HepG2 (cell line): ENCODE measurements around the gene SLC11A1. TPM values are rescaled to one million over a fixed set of nuclear protein-coding genes. Genes with fewer than 3 reads are reported as not detected.

ENCODE experiments used
- CBX1 ChIP-seq: IDR thresholded peaks from one replicate; pipeline ENCODE4 v1.6.1; 2016; ENCODE audit warnings: antibody characterized with exemption, low read depth
- HNF1A ChIP-seq, 2 experiments: sonication (generic) in 1 of 2; formaldehyde crosslinking in 1 of 2; IDR thresholded peaks; 2 replicates each; pipeline versions ENCODE4 v1.4.0 to v1.6.1; 2016 to 2020; ENCODE audit warnings: borderline replicate concordance in 1 of 2, low read depth in 1 of 2, mild to moderate bottlenecking in 1 of 2, missing genetic modification reagents in 1 of 2
- MIER2 ChIP-seq: IDR thresholded peaks from 2 replicates; pipeline ENCODE4 v1.6.1; 2016; ENCODE audit warnings: missing biosample characterization, missing genetic modification reagents
- MZF1 ChIP-seq: sonication (generic); formaldehyde crosslinking; IDR thresholded peaks from 2 replicates; pipeline ENCODE4 v1.8.1; 2023; ENCODE audit warnings: mild to moderate bottlenecking, missing genetic modification reagents, borderline replicate concordance
- PAWR ChIP-seq: sonication (generic); formaldehyde crosslinking; IDR thresholded peaks from 2 replicates; pipeline ENCODE4 v1.4.0; 2020; ENCODE audit warnings: missing genetic modification reagents, mild to moderate bottlenecking, borderline replicate concordance
- RNF219 ChIP-seq: sonication (generic); formaldehyde crosslinking; IDR thresholded peaks from 2 replicates; pipeline ENCODE4 v1.5.0; 2020; ENCODE audit warnings: mild to moderate bottlenecking, missing genetic modification reagents
- TEAD2 ChIP-seq: sonication (generic); formaldehyde crosslinking; IDR thresholded peaks from 2 replicates; pipeline ENCODE4 v1.9.0; 2021; ENCODE audit warnings: missing genetic modification reagents
- ZFP90 ChIP-seq: sonication (generic); formaldehyde crosslinking; IDR thresholded peaks from 2 replicates; pipeline ENCODE4 v1.8.0; 2022; ENCODE audit warnings: missing genetic modification reagents, mild to moderate bottlenecking, inconsistent platforms, borderline replicate concordance
- ZNF317 ChIP-seq: sonication (generic); formaldehyde crosslinking; IDR thresholded peaks from 2 replicates; pipeline ENCODE4 v1.5.0; 2020; ENCODE audit warnings: mild to moderate bottlenecking, missing genetic modification reagents
- ZNF720 ChIP-seq: sonication (generic); formaldehyde crosslinking; IDR thresholded peaks from 2 replicates; pipeline ENCODE4 v1.4.0; 2020; ENCODE audit warnings: missing genetic modification reagents
- ZNF792 ChIP-seq: IDR thresholded peaks from 2 replicates; pipeline ENCODE4 v1.6.1; 2016
- ZNF841 ChIP-seq: sonication (generic); formaldehyde crosslinking; IDR thresholded peaks from 2 replicates; pipeline ENCODE4 v1.8.1; 2023; ENCODE audit warnings: missing genetic modification reagents, borderline replicate concordance
- ZSCAN31 ChIP-seq: sonication (generic); formaldehyde crosslinking; IDR thresholded peaks from 2 replicates; pipeline ENCODE4 v1.5.0; 2020; ENCODE audit warnings: low read depth, mild to moderate bottlenecking, missing genetic modification reagents
- polyA plus RNA-seq, 8 experiments: library from polyadenylated mRNA; depleted of rRNA in 3 of 8; stranded (reverse) in 7 of 8; unstranded in 1 of 8; fragments of >200 nt; fragmentation: Illumina TruSeq in 4 of 8; extraction: Trizol in 4 of 8; gene quantifications; 2 replicates each; pipeline versions ENCODE4 v1.2.1 to v1.2.3, GENCODE V29; 2011 to 2016; ENCODE audit warnings: low read depth in 4 of 8, missing spikeins in 1 of 8, mixed read lengths in 1 of 8; ENCODE audit not compliant: insufficient read depth in 1 of 8
- total RNA-seq, 5 experiments: library from RNA; depleted of rRNA; stranded (reverse); fragments of >200 nt; fragmentation: Illumina TruSeq; extraction: Trizol; gene quantifications; 2 replicates each; pipeline ENCODE4 v1.2.3, GENCODE V29; 2016; ENCODE audit warnings: low read depth in 1 of 5
- TF ChIP-seq, protein P1 (sequence below): IDR thresholded peaks from 2 replicates; pipeline ENCODE4 v1.6.1; 2016
- TF ChIP-seq, protein P2 (sequence below): sonication (generic); formaldehyde crosslinking; IDR thresholded peaks from 2 replicates; pipeline ENCODE4 v1.5.1; 2020; ENCODE audit warnings: mild to moderate bottlenecking, missing genetic modification reagents, moderate library complexity

The SLC11A1 gene
- total and polyA plus RNA-seq, 2 of the 13 experiments (the other 11 are each of a cell fraction or from before 2014, with no cell fraction given): 0.33 to 2.3 TPM

- no peak for TF ChIP-seq ZNF841 (CRISPR knock-in tag)
- peak; percentile 9; the same call in 1 of the 2 replicates for TF ChIP-seq HNF1A (IDR thresholded peaks at IDR 0.05; ENCODE audit: low read depth)
- TF ChIP-seq HNF1A (CRISPR knock-in tag; IDR thresholded peaks at IDR 0.05; ENCODE audit: borderline replicate concordance): no peak
- TF ChIP-seq PAWR (CRISPR knock-in tag): no peak
- peak; percentile 50; the same call in 1 of the 2 replicates for TF ChIP-seq ZNF317
- TF ChIP-seq, protein P1, sequence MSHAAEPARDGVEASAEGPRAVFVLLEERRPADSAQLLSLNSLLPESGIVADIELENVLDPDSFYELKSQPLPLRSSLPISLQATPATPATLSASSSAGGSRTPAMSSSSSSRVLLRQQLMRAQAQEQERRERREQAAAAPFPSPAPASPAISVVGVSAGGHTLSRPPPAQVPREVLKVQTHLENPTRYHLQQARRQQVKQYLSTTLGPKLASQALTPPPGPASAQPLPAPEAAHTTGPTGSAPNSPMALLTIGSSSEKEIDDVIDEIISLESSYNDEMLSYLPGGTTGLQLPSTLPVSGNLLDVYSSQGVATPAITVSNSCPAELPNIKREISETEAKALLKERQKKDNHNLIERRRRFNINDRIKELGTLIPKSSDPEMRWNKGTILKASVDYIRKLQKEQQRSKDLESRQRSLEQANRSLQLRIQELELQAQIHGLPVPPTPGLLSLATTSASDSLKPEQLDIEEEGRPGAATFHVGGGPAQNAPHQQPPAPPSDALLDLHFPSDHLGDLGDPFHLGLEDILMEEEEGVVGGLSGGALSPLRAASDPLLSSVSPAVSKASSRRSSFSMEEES (CRISPR knock-in tag): no peak
- TF ChIP-seq ZNF720 (CRISPR knock-in tag): no peak
- TF ChIP-seq RNF219: no peak
- TF ChIP-seq MIER2 (CRISPR knock-in tag): 0 out of 2 replicates have a peak, but pooled peaks have one; percentile 33
- peak; percentile 64; the same call in 1 of the 2 replicates for TF ChIP-seq ZSCAN31 (CRISPR knock-in tag)
- no peak for TF ChIP-seq CBX1
- no peak for TF ChIP-seq TEAD2 (CRISPR knock-in tag)
- TF ChIP-seq MZF1 (CRISPR knock-in tag): no peak
- peak; percentile 53 for TF ChIP-seq ZNF792 (CRISPR knock-in tag)
- peak; percentile 84 for TF ChIP-seq ZFP90 (CRISPR knock-in tag)
- TF ChIP-seq, protein P2, sequence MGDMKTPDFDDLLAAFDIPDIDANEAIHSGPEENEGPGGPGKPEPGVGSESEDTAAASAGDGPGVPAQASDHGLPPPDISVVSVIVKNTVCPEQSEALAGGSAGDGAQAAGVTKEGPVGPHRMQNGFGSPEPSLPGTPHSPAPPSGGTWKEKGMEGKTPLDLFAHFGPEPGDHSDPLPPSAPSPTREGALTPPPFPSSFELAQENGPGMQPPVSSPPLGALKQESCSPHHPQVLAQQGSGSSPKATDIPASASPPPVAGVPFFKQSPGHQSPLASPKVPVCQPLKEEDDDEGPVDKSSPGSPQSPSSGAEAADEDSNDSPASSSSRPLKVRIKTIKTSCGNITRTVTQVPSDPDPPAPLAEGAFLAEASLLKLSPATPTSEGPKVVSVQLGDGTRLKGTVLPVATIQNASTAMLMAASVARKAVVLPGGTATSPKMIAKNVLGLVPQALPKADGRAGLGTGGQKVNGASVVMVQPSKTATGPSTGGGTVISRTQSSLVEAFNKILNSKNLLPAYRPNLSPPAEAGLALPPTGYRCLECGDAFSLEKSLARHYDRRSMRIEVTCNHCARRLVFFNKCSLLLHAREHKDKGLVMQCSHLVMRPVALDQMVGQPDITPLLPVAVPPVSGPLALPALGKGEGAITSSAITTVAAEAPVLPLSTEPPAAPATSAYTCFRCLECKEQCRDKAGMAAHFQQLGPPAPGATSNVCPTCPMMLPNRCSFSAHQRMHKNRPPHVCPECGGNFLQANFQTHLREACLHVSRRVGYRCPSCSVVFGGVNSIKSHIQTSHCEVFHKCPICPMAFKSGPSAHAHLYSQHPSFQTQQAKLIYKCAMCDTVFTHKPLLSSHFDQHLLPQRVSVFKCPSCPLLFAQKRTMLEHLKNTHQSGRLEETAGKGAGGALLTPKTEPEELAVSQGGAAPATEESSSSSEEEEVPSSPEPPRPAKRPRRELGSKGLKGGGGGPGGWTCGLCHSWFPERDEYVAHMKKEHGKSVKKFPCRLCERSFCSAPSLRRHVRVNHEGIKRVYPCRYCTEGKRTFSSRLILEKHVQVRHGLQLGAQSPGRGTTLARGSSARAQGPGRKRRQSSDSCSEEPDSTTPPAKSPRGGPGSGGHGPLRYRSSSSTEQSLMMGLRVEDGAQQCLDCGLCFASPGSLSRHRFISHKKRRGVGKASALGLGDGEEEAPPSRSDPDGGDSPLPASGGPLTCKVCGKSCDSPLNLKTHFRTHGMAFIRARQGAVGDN (CRISPR knock-in tag): peak; percentile 73
Measured at GRCh38 chr2:218406209-218406948, 24.3 kb downstream of the SLC11A1 start (continued).
